ENCODE results near the gene MYBPHL.
A peak's percentile ranks its signal among the peaks of the same experiment; 100 is the strongest.

The MYBPHL gene

GRCh38 chr1:109280862-109281261 lies 25.9 kb downstream of the MYBPHL start (continued):
- TF ChIP-seq POU6F1 (CRISPR knock-in tag; IDR thresholded peaks at IDR 0.05; ENCODE audit: borderline replicate concordance, low read depth), result no peak
- no peak for TF ChIP-seq BACH2 (CRISPR knock-in tag; IDR thresholded peaks at IDR 0.05; ENCODE audit: borderline replicate concordance)

GRCh38 chr1:109279615-109280278 lies 27.1 kb downstream of the MYBPHL start:
- no peak for TF ChIP-seq SNAI2 (CRISPR knock-in tag; IDR thresholded peaks at IDR 0.05)
- ATAC-seq, result no peak

GRCh38 chr1:109277434-109278204 lies 29.2 kb downstream of the MYBPHL start:
- peak; percentile 83 for ATAC-seq
- TF ChIP-seq RARB (CRISPR knock-in tag; IDR thresholded peaks at IDR 0.05), result no peak
- no peak for TF ChIP-seq ZC3H10 (CRISPR knock-in tag; IDR thresholded peaks at IDR 0.05)
- TF ChIP-seq ZNF70 (CRISPR knock-in tag; IDR thresholded peaks at IDR 0.05), result no peak
- TF ChIP-seq TOX (CRISPR knock-in tag; IDR thresholded peaks at IDR 0.05; ENCODE audit: borderline replicate concordance), result no peak
- TF ChIP-seq ISL1 (CRISPR knock-in tag; IDR thresholded peaks at IDR 0.05), result no peak
- TF ChIP-seq PPARA (CRISPR knock-in tag; IDR thresholded peaks at IDR 0.05; ENCODE audit: borderline replicate concordance), result no peak
- no peak for TF ChIP-seq SNAI2 (CRISPR knock-in tag; IDR thresholded peaks at IDR 0.05)
- no peak for TF ChIP-seq ARNTL (CRISPR knock-in tag; IDR thresholded peaks at IDR 0.05; ENCODE audit: borderline replicate concordance, low read depth)
- no peak for TF ChIP-seq TCF4 (CRISPR knock-in tag; IDR thresholded peaks at IDR 0.05; ENCODE audit: borderline replicate concordance)

- ATAC-seq, result peak; percentile 15
- no peak for TF ChIP-seq ESRRG (CRISPR knock-in tag; IDR thresholded peaks at IDR 0.05)
- TF ChIP-seq CSDC2 (CRISPR knock-in tag; IDR thresholded peaks at IDR 0.05), result no peak
- no peak for TF ChIP-seq ZC3H10 (CRISPR knock-in tag; IDR thresholded peaks at IDR 0.05)
- TF ChIP-seq ZNF70 (CRISPR knock-in tag; IDR thresholded peaks at IDR 0.05), result no peak
- no peak for TF ChIP-seq BACH2 (CRISPR knock-in tag; IDR thresholded peaks at IDR 0.05; ENCODE audit: borderline replicate concordance)
- no peak for TF ChIP-seq ZNF8 (CRISPR knock-in tag; IDR thresholded peaks at IDR 0.05)
- TF ChIP-seq, protein P1, sequence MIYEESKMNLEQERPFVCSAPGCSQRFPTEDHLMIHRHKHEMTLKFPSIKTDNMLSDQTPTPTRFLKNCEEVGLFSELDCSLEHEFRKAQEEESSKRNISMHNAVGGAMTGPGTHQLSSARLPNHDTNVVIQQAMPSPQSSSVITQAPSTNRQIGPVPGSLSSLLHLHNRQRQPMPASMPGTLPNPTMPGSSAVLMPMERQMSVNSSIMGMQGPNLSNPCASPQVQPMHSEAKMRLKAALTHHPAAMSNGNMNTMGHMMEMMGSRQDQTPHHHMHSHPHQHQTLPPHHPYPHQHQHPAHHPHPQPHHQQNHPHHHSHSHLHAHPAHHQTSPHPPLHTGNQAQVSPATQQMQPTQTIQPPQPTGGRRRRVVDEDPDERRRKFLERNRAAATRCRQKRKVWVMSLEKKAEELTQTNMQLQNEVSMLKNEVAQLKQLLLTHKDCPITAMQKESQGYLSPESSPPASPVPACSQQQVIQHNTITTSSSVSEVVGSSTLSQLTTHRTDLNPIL (CRISPR knock-in tag; IDR thresholded peaks at IDR 0.05; ENCODE audit: low read depth), result no peak
- TF ChIP-seq GLIS3 (CRISPR knock-in tag; IDR thresholded peaks at IDR 0.05), result no peak
- TF ChIP-seq POU6F1 (CRISPR knock-in tag; IDR thresholded peaks at IDR 0.05; ENCODE audit: borderline replicate concordance, low read depth), result no peak
- no peak for TF ChIP-seq ZFP30 (CRISPR knock-in tag; IDR thresholded peaks at IDR 0.05)
- no peak for TF ChIP-seq ZFP3 (CRISPR knock-in tag; IDR thresholded peaks at IDR 0.05)
Observed at GRCh38 chr1:109275706-109276345, 31.0 kb downstream of the MYBPHL start.

- peak; percentile 57 for ATAC-seq
- TF ChIP-seq, protein P2, sequence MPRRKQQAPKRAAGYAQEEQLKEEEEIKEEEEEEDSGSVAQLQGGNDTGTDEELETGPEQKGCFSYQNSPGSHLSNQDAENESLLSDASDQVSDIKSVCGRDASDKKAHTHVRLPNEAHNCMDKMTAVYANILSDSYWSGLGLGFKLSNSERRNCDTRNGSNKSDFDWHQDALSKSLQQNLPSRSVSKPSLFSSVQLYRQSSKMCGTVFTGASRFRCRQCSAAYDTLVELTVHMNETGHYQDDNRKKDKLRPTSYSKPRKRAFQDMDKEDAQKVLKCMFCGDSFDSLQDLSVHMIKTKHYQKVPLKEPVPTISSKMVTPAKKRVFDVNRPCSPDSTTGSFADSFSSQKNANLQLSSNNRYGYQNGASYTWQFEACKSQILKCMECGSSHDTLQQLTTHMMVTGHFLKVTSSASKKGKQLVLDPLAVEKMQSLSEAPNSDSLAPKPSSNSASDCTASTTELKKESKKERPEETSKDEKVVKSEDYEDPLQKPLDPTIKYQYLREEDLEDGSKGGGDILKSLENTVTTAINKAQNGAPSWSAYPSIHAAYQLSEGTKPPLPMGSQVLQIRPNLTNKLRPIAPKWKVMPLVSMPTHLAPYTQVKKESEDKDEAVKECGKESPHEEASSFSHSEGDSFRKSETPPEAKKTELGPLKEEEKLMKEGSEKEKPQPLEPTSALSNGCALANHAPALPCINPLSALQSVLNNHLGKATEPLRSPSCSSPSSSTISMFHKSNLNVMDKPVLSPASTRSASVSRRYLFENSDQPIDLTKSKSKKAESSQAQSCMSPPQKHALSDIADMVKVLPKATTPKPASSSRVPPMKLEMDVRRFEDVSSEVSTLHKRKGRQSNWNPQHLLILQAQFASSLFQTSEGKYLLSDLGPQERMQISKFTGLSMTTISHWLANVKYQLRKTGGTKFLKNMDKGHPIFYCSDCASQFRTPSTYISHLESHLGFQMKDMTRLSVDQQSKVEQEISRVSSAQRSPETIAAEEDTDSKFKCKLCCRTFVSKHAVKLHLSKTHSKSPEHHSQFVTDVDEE (CRISPR knock-in tag; IDR thresholded peaks at IDR 0.05), result no peak
- TF ChIP-seq ZC3H10 (CRISPR knock-in tag; IDR thresholded peaks at IDR 0.05) (no peak), OSR1 (CRISPR knock-in tag; IDR thresholded peaks at IDR 0.05) (no peak), ZNF8 (CRISPR knock-in tag; IDR thresholded peaks at IDR 0.05) (no peak), ARNTL (CRISPR knock-in tag; IDR thresholded peaks at IDR 0.05; ENCODE audit: borderline replicate concordance, low read depth) (no peak), TOX (CRISPR knock-in tag; IDR thresholded peaks at IDR 0.05; ENCODE audit: borderline replicate concordance) (no peak), PPARA (CRISPR knock-in tag; IDR thresholded peaks at IDR 0.05; ENCODE audit: borderline replicate concordance) (no peak), ZNF70 (CRISPR knock-in tag; IDR thresholded peaks at IDR 0.05) (no peak), PATZ1 (CRISPR knock-in tag; IDR thresholded peaks at IDR 0.05; ENCODE audit: borderline replicate concordance) (no peak), ESRRG (CRISPR knock-in tag; IDR thresholded peaks at IDR 0.05) (no peak), SNAI2 (CRISPR knock-in tag; IDR thresholded peaks at IDR 0.05) (no peak)
Observed at GRCh38 chr1:109274533-109275476, 32.0 kb downstream of the MYBPHL start.
